WTC11 (cell line): ENCODE data around the gene ACP1.

ENCODE experiments used
- CREM ChIP-seq: sonication (generic); formaldehyde crosslinking; IDR thresholded peaks from 2 replicates; pipeline ENCODE4 v1.8.1; 2022; ENCODE audit warnings: mild to moderate bottlenecking, missing genetic modification reagents, moderate library complexity
- E2F1 ChIP-seq: sonication (generic); formaldehyde crosslinking; IDR thresholded peaks from 2 replicates; pipeline ENCODE4 v1.8.0; 2022; ENCODE audit warnings: mild to moderate bottlenecking, missing genetic modification reagents
- FOXJ3 ChIP-seq: sonication (generic); formaldehyde crosslinking; IDR thresholded peaks from 2 replicates; pipeline ENCODE4 v1.9.0; 2021; ENCODE audit warnings: missing genetic modification reagents, mild to moderate bottlenecking, borderline replicate concordance
- FOXP1 ChIP-seq: sonication (generic); formaldehyde crosslinking; IDR thresholded peaks from 2 replicates; pipeline ENCODE4 v1.8.0; 2022; ENCODE audit warnings: missing genetic modification reagents, mild to moderate bottlenecking, moderate library complexity, borderline replicate concordance
- IRF1 ChIP-seq: sonication (generic); formaldehyde crosslinking; IDR thresholded peaks from 2 replicates; pipeline ENCODE4 v1.8.0; 2023; ENCODE audit warnings: missing genetic modification reagents
- PRRX2 ChIP-seq: fragments of 250-450 bp; sonication (Bioruptor Pico); IDR thresholded peaks from 2 replicates; pipeline ENCODE4 v1.8.0; 2021; ENCODE audit warnings: mild to moderate bottlenecking
- SP1 ChIP-seq: sonication (generic); formaldehyde crosslinking; conservative IDR thresholded peaks from 2 replicates; pipeline ENCODE4 v1.8.1; 2022; ENCODE audit warnings: missing genetic modification reagents
- TEAD4 ChIP-seq: sonication (generic); formaldehyde crosslinking; IDR thresholded peaks from 2 replicates; pipeline ENCODE4 v1.8.0; 2022; ENCODE audit warnings: mild to moderate bottlenecking, missing genetic modification reagents
- TF ChIP-seq, protein P1 (sequence below): fragments of 200-600 bp; IDR thresholded peaks from 2 replicates; pipeline ENCODE4 v1.8.0; 2022; ENCODE audit warnings: antibody characterized with exemption
- TF ChIP-seq, protein P2 (sequence below): sonication (generic); formaldehyde crosslinking; IDR thresholded peaks from 2 replicates; pipeline ENCODE4 v1.8.1; 2023; ENCODE audit warnings: mild to moderate bottlenecking, missing genetic modification reagents, moderate library complexity

DNA sequence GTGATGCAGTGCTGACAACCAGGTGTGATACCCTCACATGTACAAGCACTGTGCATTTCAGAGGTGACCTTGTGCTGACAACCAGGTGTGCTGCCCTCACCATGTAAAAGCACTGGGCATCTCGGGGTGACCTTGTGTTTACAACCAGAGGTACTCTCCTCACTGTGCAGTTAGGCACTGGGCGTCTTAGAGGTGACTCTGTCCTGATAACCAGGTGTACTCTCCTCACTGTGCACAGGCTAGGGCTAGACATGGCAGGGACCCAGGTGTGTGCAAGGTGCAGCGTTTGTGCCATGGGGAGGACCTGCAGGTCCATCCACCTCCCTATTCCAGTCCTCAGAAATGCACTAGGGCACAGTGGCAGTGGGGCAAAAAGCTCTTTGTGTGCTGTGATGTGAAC, 31.6 kb downstream of the ACP1 start:
- TF ChIP-seq, protein P1, sequence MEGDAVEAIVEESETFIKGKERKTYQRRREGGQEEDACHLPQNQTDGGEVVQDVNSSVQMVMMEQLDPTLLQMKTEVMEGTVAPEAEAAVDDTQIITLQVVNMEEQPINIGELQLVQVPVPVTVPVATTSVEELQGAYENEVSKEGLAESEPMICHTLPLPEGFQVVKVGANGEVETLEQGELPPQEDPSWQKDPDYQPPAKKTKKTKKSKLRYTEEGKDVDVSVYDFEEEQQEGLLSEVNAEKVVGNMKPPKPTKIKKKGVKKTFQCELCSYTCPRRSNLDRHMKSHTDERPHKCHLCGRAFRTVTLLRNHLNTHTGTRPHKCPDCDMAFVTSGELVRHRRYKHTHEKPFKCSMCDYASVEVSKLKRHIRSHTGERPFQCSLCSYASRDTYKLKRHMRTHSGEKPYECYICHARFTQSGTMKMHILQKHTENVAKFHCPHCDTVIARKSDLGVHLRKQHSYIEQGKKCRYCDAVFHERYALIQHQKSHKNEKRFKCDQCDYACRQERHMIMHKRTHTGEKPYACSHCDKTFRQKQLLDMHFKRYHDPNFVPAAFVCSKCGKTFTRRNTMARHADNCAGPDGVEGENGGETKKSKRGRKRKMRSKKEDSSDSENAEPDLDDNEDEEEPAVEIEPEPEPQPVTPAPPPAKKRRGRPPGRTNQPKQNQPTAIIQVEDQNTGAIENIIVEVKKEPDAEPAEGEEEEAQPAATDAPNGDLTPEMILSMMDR: no peak
- TF ChIP-seq IRF1 (CRISPR knock-in tag): no peak
- TF ChIP-seq FOXJ3 (CRISPR knock-in tag): no peak
- no peak for TF ChIP-seq TEAD4 (CRISPR knock-in tag)
- TF ChIP-seq PRRX2 (CRISPR knock-in tag): no peak
- TF ChIP-seq SP1 (CRISPR knock-in tag): no peak
- no peak for TF ChIP-seq E2F1 (CRISPR knock-in tag)
- TF ChIP-seq FOXP1 (CRISPR knock-in tag): no peak
- TF ChIP-seq, protein P2, sequence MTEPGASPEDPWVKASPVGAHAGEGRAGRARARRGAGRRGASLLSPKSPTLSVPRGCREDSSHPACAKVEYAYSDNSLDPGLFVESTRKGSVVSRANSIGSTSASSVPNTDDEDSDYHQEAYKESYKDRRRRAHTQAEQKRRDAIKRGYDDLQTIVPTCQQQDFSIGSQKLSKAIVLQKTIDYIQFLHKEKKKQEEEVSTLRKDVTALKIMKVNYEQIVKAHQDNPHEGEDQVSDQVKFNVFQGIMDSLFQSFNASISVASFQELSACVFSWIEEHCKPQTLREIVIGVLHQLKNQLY (CRISPR knock-in tag): no peak
- no peak for TF ChIP-seq CREM (CRISPR knock-in tag)
